AG10803 (cell line): ENCODE data around the gene COG7.
"Not testable (repeated sequence)": the region's sequence is repeated elsewhere in the genome, so short reads cannot be mapped to it uniquely, and the experiment has no call there.

Experiments used
- DNase-seq: peaks from one replicate; pipeline ENCODE4 v3.0.0; 2010; ENCODE audit warnings: low read depth
- H3K4me3 ChIP-seq: 2 replicates; pipeline ENCODE4 v1.5.1; 2011; ENCODE audit warnings: mild to moderate bottlenecking, low read length, control low read depth
- TF ChIP-seq, protein P1 (sequence below): conservative IDR thresholded peaks from 2 replicates; pipeline ENCODE4 v1.5.1; 2011; ENCODE audit warnings: mild to moderate bottlenecking, low read length, control low read depth, inconsistent platforms

Gene COG7

DNA sequence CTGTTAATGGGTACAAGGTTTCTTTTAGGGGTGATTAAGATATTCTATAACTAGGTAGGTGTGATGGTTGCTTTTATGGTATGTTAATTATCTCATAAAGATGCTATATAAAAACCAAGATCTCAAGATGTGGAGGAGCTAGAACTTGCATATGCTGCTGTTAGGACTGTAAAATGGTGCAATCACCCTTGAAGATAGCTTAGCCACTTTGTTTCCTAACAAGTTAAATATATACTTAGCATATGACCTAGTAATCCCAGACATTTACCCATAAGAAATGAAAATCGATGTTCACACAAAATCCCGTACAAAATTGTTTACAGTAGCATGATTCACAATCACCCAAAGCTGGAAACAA lies 32.2 kb upstream of the COG7 start:
- no peak overlapping the region for H3K4me3 ChIP-seq
- TF ChIP-seq, protein P1, sequence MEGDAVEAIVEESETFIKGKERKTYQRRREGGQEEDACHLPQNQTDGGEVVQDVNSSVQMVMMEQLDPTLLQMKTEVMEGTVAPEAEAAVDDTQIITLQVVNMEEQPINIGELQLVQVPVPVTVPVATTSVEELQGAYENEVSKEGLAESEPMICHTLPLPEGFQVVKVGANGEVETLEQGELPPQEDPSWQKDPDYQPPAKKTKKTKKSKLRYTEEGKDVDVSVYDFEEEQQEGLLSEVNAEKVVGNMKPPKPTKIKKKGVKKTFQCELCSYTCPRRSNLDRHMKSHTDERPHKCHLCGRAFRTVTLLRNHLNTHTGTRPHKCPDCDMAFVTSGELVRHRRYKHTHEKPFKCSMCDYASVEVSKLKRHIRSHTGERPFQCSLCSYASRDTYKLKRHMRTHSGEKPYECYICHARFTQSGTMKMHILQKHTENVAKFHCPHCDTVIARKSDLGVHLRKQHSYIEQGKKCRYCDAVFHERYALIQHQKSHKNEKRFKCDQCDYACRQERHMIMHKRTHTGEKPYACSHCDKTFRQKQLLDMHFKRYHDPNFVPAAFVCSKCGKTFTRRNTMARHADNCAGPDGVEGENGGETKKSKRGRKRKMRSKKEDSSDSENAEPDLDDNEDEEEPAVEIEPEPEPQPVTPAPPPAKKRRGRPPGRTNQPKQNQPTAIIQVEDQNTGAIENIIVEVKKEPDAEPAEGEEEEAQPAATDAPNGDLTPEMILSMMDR: no peak
- DNase-seq: no peak

- TF ChIP-seq, protein P1: no peak
- no peak overlapping the region for H3K4me3 ChIP-seq
- DNase-seq: no peak
Observed at GRCh38 chr16:23484510-23485256, 31.7 kb upstream of the COG7 start.

- H3K4me3 ChIP-seq, DNase-seq: not testable (repeated sequence)
Observed at GRCh38 chr16:23483492-23483891, 30.5 kb upstream of the COG7 start.

DNA sequence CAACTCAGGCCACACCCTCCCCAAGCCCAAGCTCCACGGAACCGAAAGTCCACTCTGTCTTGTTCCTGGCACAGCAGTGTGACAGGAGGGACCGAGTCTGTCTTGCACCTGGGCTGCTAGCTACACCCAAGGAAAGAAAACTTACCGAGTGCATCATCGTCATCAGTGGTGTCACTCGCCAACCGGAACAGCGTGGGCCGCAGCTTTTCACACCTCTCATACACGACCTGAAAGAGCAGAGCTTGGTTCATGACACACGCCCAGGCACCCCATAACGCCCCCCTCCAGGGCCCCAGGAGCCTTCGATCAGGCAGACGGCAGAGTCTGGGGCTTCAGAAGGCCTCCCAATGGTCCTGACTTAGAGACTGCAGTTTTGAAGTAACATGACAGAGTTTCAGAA lies 29.8 kb upstream of the COG7 start:
- TF ChIP-seq, protein P1: no peak
- no peak overlapping the region for H3K4me3 ChIP-seq
- DNase-seq: no peak

GRCh38 chr16:23480257-23480656 lies 27.3 kb upstream of the COG7 start:
- no peak overlapping the region for H3K4me3 ChIP-seq
- no peak for DNase-seq
- TF ChIP-seq, protein P1: no peak

DNA sequence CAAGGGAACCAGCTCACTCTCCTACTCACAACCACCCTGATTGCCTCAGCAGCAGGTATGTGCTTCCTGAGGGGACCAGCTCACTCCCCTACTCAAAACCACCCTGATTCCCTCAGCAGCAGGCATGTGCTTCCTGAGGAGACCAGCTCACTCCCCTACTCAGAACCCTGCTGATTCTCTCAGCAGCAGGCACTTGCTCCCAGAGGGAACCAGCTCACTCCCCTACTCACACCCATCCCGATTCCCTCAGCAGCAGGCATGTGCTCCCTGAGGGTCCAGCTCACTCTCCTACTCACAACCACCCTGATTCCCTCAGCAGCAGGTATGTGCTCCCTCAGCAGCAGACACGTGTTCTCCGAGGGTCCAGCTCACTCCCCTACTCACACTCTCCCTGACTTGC lies 26.1 kb upstream of the COG7 start:
- DNase-seq: no peak
- H3K4me3 ChIP-seq: no peak overlapping the region
- TF ChIP-seq, protein P1: no peak

DNA sequence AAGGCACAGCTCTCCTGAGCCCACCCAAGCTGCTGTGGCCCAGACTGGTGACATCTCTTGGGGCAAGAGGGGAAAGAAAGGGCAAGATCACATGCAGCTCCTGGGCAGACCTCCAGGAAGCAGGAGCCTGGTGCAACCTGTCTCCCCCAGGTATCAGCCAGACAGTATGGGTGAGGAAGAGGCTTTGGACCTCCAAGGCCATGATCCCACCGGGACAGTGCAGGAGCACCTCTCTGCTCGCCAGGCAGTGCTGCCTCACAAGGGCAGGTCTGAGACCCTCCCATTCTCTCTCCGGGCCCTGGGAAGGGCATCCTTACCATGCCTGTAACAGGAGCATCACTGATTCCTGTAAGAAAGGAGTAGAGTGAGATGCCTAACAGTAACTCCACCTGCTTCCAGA lies 25.6 kb upstream of the COG7 start:
- TF ChIP-seq, protein P1: no peak
- DNase-seq: no peak
- H3K4me3 ChIP-seq: no peak overlapping the region
